ENCODE measurements around the gene PPME1.

DNA sequence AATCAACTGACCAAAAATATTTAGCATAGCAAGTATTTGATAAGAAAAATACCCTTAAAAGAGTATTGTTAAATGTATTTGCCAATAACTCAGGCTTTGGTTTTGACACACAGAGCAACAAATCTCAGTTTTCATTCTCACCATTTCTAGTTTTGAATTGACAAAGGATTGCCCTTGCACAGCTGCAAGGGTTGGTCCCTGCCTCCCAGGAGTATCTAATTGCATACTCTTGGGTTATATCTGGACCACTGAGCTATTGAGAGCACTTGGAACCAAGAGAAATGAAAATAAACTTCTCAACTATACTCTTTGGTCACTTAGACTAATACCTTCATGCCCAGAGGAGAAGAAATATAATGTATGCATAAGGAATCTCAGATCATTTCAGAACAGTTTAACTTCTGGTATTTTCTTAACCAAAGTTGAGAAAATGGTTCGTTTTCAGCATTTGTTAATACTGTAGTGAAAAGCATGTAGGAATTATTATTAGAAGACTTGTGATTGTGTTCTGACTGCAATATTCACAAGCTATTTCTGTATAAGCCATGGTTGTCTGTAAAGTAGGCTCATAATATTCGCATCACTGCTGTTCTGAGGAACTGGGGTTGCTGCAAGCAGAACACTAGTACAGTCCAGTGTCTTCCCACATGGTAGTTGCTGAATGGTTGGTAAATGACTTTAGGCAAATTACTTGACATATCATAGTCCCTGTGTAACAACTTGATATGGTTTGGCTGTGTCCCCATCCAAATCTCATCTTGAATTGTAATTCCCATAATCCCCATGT, 8.2 kb upstream of the PPME1 start:
- TF ChIP-seq POLR2A (IDR thresholded peaks at IDR 0.05) (no peak), CTCF (IDR thresholded peaks at IDR 0.05) (no peak)
